HG02943 (cell line): Measurements from ENCODE around the gene NRAP.

ENCODE experiments used
- ATAC-seq: cut with Tn5 transposase; IDR thresholded peaks from one replicate; pipeline ENCODE4 v1.9.1; 2021; ENCODE audit warnings: mild to moderate bottlenecking, low read depth, moderate library complexity; ENCODE audit not compliant: unreplicated experiment

Gene NRAP

DNA sequence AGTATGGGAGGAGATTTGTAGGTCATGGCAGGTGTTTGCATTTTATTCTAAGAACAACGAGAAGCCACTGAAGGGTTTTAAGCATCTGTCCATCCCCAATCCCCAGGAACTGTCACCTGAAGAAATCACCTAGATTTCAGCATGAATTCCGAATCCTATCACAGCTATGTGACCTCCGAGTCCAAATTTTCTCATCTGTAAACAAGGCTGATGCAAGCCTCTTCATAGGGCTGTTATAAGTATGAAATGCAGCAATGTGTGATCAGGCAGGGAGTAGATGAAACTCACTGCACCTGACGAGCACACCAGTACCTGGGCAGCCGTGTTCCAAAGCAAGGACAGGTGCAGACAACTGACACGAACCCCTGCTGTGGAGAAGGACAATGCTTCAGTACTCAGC is 97.0 kb downstream of the NRAP start:
- ATAC-seq, result no peak

DNA sequence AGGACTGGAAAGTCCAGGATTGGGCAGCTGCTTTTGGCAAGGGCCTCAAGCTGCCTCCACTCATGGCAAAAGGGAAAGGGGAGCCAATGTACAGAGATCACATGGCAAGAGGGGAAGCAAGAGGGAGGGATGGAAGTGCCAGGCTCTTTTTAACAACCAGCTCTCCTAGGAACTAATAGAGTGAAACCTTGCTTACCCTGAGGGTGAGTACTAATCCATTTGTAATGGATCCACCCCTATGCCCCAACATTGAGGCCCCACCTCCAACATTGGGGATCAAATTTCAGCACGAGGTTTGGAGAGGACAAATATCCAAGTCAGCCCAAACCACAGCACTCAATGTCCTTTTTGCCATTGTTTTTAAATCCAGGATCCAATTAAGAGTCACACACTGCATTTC is 98.5 kb downstream of the NRAP start:
- ATAC-seq, result no peak

GRCh38 chr10:113563306-113564088 is 100.3 kb downstream of the NRAP start:
- peak; percentile 83 for ATAC-seq

DNA sequence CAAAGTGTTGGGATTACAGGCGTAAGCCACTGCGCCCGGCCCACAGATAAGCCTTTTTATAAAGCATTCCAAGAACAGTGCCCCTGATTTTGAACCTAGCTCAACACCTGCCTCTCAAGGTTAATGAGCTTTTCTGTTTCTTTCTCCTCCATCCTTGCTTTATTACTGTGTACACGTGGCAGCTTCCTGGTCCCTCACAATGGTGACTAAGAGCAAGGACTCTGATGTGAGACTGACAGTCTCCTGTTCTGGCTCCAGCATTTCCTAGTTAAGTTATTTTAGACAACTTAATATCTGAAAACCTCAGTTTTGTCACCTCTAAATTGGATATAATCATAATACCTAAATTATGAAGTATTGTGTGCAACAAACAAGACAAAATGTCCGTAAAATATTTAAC is 101.1 kb downstream of the NRAP start:
- ATAC-seq, result no peak

DNA sequence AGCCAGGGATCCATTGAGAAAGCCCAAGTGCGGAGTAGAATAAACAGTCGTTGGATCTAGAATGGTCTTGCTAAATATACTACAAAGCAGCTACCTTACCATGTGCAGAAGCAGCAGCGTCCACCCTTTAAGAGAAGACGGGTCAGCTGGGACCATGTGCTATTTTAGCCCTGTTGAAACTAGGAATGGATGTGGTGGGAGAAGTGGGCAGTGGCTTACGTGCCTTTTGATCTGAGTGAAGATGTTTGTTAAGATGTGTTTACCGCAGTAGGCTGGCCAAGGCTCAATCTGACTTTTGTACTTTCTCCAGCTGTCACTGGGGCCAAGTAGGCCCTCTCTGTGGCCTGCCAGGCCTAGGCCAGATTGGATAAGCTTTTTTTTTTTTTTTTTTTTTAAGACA is 101.8 kb downstream of the NRAP start:
- no peak for ATAC-seq

GRCh38 chr10:113561214-113561613 is 102.6 kb downstream of the NRAP start:
- no peak for ATAC-seq

DNA sequence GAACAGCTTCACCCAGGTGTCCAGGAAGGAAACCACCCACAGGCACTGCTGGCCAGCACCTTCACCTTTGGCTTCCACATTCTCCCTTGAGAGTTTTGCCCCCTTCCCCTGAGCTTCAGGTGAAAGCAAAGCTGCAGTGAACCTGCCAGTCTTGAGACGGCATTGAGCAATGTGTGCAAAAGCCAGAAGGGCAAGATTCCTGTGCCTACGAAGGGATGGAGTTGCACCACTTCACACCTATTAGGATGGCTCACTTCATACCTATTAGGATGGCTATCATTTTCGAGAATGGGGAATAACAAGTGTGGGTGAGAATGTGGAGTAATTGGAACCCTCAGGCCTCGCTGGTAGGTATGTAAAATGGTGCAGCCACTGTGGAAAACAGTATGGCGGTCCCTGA is 103.8 kb downstream of the NRAP start:
- no peak for ATAC-seq

DNA sequence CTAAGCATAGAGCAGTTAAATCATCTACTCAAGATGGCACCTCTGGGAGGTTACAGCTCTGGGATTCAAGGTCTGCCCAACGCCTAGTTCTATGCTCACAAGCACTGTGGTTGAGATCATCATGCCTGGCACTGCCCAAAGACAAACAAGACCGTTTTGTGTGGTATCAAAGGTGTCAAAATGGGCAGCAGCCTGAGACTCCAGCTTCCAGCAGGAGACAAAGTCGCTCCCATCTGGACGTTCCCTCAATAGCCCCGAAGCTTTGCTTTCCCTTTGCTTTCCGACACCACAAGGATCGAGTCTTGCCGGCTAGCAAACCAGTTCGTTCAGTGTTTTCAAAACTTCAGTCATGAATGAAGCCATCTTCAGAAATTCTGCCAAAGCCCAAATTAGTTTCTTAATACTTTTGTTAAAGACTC is 105.9 kb downstream of the NRAP start:
- no peak for ATAC-seq

- ATAC-seq, result no peak
Measured at GRCh38 chr10:113557424-113557862, 106.4 kb downstream of the NRAP start.

- ATAC-seq, result no peak
Measured at GRCh38 chr10:113555751-113556150, 108.1 kb downstream of the NRAP start.

GRCh38 chr10:113555245-113555644 is 108.6 kb downstream of the NRAP start:
- no peak for ATAC-seq

GRCh38 chr10:113554214-113554613 is 109.6 kb downstream of the NRAP start:
- ATAC-seq, result no peak

DNA sequence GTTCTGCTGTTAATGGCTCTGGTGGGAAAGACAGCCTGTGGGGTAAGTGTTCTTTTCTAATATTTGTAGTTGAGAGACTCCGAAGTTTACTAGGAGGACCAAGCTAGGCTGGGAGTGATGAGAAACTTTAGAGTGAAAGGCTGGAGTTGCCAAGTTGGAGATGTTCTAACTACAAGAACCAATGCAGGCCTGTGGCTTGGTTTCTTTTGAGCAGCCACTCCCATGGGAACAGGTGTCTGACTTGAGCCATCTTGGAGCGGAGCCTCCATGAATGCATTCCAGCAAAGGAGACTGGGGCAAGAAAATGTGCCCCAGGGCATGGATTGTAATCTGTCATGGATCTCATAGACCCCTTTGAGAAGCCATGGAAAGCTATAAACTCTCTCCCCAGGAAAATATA is 110.7 kb downstream of the NRAP start:
- ATAC-seq, result no peak

DNA sequence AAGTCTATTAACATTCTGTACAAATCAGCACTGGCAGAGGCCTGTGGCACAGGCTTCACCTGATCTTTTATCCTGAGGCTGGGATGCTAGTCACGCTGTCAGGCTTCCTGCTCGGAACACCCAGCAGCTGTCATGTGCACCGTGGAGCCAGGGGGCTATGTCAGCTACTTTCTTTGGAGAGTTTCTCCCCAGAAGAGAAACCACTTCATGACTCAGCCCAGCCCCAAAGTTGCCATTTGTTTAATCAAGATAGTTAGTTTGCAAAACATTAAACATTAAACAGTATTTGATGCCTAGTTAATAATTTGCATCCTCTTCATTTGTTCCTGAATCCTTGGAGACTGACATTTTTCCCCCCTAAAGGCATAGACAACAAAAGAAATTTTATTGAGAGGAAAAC is 111.1 kb downstream of the NRAP start, which contains the start of gene HABP2:
Gene HABP2 (plus strand): TSS at position 353 of the 400 bp plus-strand sequence. CDS start 69 bp downstream, outside the sequence.
- no peak for ATAC-seq

- no peak for ATAC-seq
Measured at GRCh38 chr10:113552014-113552413, 111.8 kb downstream of the NRAP start.

DNA sequence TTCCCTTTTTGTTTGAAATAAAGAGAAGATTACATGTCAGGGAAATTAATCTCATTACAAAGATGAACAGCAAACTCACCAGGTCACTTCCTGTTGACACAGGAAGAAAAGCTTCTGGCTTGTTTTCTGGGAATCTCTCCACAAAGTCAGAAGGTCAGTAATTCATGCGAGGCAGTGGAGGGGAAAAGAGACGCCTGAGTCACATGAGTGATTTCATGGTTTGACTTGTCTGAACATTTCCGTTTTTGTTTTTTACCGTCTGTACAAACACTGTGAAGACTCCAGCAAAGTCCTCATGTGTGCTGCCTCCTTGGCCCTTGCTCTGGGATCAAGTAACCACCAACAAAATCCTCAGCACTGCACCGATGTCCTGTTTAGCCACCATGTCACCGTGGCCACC is 113.5 kb downstream of the NRAP start:
- ATAC-seq, result no peak

- ATAC-seq, result no peak
Measured at GRCh38 chr10:113549856-113550255, 114.0 kb downstream of the NRAP start.

DNA sequence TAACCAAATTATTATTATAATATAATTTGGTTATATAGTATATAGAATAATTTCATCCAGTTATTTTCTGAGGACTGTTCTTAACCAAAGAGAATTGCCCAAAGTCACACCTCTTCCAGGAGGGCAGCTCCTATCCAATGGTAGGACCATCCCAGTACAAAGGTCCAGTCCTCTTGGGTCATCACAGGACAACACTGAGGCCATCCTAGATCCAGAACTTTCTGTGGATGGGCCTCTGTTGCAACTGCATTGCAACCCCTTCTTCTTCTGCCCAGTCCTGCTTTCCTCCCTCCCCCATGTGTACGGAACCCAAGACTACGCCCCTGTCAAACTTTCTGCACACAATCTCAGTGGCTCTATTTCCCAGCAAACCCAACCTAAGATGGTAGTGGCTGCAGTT is 116.4 kb downstream of the NRAP start:
- ATAC-seq, result no peak

DNA sequence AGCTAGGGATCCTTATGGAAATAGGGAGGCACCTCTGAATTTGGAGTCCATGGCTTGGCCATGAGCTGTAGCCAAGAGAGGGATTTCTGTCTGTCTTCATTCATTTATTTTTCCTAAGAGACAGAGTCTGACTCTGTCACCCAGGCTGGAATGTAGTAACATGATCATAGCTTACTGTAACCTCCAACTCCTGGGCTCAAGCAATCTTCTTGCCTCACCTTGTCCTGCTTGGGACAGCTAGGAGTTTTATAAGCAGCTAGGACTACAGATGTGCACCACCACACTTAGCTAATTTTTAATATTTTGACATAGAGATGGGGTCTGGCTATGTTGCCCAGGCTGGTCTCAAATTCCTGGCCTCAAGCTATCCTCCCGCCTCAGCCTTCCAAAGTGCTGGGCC is 119.4 kb downstream of the NRAP start:
- no peak for ATAC-seq

GRCh38 chr10:113543107-113543955 is 120.5 kb downstream of the NRAP start:
- ATAC-seq, result no peak

DNA sequence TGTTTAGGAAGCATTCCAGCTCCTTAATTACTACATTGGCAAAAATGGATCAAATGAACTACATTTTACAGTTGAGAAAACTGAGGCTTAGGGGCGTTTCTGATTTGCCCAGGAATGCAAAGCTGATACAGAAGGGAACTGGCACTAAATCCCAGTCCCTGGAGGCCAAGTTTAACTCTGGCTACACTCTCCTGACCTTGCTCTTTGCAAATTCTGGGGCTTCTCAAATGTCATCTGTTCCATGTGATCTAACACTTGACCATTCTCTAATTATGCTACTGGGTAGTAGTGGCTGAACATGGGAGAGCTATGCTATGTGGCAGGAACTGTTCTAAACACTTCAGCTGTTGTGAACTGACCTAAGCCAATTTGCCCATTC is 122.3 kb downstream of the NRAP start:
- ATAC-seq, result no peak
